GM19438 (cell line): Measurements from ENCODE around the gene LIG1.
"Not testable (repeated sequence)": the region's sequence is repeated elsewhere in the genome, so short reads cannot be mapped to it uniquely, and the experiment has no call there.

Experiments
- ATAC-seq: cut with Tn5 transposase; IDR thresholded peaks from one replicate; pipeline ENCODE4 v1.9.1; 2021; ENCODE audit warnings: low read depth; ENCODE audit not compliant: unreplicated experiment

LIG1 gene

DNA sequence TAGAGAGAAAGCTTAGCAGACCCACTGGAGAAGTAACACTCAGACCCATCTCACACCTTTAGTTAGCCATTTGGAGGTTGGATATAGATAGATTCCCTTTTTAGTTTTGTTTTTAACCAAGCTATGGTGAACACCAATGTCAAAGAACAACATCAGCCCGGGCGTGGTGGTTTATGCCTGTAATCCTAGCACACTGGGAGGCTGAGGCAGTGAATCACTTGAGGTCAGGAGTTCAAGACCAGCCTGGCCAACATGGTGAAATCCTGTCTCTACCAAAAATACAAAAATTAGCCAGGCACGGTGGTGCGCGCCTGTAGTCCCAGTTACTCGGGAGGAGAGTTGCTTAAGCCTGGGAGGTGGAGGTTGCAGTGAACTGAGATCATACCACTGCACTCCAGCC, 81.2 kb downstream of the LIG1 start:
- not testable (repeated sequence) for ATAC-seq

DNA sequence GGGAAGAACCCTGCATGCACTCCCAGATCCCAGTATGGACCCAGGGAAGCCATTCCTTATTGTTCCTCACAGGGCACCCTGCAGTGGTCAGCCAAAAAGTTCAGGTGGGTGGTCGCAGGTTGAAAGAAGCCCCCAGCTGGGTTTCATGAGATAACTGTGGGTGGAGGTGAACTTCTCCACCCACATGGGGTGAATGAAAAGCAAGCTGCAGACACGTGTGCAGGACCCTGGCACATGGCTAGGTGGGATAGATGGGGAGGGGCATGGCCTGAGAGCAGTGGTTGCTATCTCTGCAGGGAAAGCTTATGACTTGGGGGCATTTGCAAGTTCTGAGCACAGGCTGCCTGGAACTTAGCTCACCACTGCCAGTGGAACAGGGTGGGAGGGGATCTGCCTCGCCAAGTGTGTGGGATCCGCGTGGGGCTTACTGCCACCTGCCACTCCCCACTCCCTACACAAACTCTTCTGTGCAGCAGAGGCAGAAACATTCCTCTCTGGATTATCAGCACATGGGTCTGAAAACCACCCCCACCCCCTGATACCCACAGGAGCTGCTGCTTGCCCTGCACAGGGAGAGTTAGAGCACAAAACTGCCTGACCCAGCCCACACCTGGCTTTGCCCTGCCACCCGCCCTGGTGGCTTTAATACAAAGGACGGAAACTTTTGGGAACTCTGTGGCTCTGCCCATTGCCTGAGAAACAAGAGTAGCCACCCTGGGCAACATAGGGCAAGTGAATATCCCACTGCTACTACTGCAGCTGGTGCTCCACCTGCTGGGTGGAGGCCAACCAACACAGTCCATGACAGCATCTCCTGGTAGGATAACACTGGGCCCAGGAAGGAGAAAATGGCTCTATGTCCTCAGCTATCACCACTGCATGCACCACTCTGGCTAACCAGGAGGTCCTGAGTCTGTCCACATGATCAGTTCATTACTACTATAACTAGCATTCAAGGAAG, 84.0 kb downstream of the LIG1 start:
- no peak for ATAC-seq

DNA sequence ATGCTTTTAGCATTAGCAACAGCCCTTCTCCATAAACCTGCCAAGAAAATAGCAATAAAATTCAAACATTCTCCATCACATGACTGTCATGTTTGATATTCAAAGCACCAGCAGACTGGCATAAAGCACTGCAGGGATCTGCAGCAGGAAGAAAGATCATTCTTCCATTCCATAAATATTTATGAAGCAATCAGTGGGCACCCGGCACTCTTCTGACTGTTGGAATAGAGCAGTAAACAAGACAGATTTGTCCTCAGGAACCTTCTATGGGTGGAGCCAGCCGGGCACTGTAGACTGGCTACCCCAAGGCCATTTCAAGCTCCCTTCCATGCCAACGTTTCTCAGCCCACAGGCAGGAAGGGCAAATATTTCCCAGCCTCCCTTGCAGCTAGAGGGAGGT, 85.1 kb downstream of the LIG1 start:
- ATAC-seq = no peak

DNA sequence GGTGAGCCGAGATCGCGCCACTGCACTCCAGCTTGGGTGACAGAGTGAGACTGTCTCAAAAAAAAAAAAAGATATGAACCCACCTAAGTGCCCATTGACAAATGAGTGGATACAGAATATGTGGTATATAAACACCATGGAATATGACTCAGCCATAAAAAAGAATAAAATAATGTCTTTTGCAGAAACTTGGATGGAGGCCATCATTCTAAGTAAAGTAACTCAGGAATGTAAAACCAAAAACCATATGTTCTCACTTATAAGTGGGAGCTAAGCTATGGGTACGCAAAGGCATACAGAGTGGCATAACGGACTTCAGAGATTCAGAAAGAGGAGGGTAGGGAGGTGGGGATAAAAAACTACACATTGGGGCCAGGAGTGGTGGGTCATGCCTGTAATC, 89.0 kb downstream of the LIG1 start:
- no peak for ATAC-seq

DNA sequence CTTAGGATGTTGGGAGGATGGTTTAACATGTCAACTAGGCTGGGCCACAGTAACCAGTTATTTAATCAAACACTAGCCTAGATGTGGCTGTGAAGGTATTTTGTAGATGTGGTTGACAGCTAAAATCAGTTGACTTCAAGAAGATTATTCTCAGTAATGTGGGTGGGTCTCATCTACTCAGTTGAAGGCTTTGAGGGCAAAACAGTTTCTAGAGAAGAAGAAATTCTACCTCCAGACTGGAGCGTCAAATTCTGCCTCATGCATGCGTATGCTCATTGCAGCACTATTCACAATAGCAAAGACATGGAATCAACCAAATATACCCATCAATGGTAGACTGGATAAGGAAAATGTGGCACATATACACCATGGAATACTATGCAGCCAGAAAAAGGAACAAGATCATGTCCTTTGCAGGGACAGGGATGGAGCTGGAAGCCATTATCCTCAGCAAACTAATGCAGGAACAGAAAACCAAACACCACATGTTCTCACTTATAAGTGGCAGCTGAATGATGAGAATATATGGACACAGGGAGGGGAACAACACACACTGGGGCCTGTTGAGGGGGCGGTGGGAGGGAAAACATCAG, 99.9 kb downstream of the LIG1 start:
- ATAC-seq = not testable (repeated sequence)

DNA sequence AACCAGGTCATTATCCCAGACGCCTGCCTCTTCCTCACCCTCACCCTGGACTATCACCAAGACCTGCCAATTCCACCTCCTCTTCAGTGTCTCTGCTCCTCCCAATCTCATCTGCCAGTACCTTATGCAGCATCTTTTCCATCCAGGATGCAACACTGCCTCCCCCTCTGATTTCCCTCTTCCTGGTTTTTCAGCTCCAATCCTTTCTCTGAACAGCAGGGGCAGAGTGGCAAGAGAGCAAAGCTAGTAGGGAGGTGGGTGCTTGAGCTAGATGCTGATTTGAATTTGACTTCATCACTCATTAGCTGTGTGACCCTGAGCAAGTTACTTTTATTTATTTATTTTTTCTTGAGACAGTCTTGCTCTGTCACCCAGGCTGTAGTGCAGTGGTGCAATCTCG, 100.7 kb downstream of the LIG1 start:
- ATAC-seq = no peak
